Measurements from ENCODE around the gene FAM219B. TPM values are rescaled to one million over a fixed set of nuclear protein-coding genes. Genes with fewer than 3 reads are reported as not detected.

The FAM219B gene
- total RNA-seq, 1 experiment from 2014 or later: 64.3 TPM

DNA sequence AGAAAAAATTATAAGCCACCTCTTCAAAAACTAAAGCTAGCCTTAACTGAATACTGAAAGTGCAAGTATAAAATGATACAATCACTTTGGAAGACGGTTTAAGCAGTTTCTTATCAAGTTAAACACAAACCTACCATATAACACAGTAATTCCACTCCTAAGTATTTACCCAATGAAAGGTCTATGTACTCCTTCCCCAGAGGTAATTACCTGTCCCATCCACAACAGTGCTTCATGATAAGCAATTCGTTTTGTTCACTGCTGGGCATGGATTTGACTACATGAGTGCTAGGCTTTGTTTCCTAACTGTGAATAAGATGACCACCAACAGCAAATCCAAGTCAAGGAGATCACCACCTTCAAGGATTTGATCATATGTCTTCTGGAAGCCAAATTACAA, 26.9 kb upstream of the FAM219B start (continued):
- TF ChIP-seq ZFX (IDR thresholded peaks at IDR 0.05) (no peak), SP1 (IDR thresholded peaks at IDR 0.05; ENCODE audit: low read depth) (no peak), SRF (IDR thresholded peaks at IDR 0.05; ENCODE audit: low read depth) (no peak)

DNA sequence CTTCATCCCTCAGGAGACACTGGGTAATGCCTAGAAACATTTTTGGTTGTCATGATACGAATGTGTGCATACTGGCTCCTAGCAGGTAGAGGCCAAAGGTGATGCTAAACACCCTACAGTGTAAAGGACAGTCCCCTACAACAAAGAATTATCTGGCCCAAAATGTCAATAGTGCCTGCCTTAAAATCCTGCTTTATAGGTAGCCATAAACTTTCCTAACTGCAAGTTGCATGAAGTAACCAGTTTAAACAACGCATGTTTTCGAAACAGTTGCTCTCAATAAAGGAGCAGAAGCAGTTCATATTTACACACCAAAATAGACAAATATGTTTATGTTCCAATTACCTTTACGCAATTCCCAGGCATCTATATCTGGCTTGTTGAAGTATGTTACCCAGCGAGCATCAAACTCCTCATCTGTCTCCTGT, 22.1 kb upstream of the FAM219B start:
- H2AFZ ChIP-seq (ENCODE audit: low read depth, low read length, poor library complexity, severe bottlenecking): no peak overlapping the region
- H3K36me3 ChIP-seq (ENCODE audit: control insufficient read depth in 1 of 2, insufficient read depth in 2 of 2, low read length in 2 of 2): peaks cover 36 to 41% of the 10 kb centered on the region in 2 experiments; a peak in 3 of 4 replicates
- intact Hi-C loops (cut with micrococcal nuclease): no loop called here
- no peak overlapping the region for H3K27ac ChIP-seq (ENCODE audit: low read depth, low read length)
- H3K9ac ChIP-seq (ENCODE audit: low read length): no peak overlapping the region
- H3K79me2 ChIP-seq (ENCODE audit: insufficient read depth, low read length): peaks cover 85% of the 10 kb centered on the region
- TF ChIP-seq EZH2phosphoT487 (IDR thresholded peaks at IDR 0.05; ENCODE audit: borderline replicate concordance) (no peak), EGR1 (IDR thresholded peaks at IDR 0.05; ENCODE audit: low read depth) (no peak), SRF (IDR thresholded peaks at IDR 0.05; ENCODE audit: low read depth) (no peak), ZFX (IDR thresholded peaks at IDR 0.05) (no peak), SIN3A (IDR thresholded peaks at IDR 0.05; ENCODE audit: low read depth) (no peak)
- RAD21 ChIA-PET (ENCODE audit: low non-redundant PET in 1 of 2, low total read pairs in 2 of 2, uncharacterized antibody in 2 of 2, unreplicated experiment in 2 of 2): no interaction called here
- CTCF ChIA-PET: no interaction called here
- H3K27me3 ChIP-seq (ENCODE audit: insufficient read depth, low read length): no peaks in the 10 kb centered on the region
- H4K20me1 ChIP-seq (ENCODE audit: insufficient read depth): peaks cover 7% of the 10 kb centered on the region; the same call in 1 of the 2 replicates
- no peak for ATAC-seq
- no peak overlapping the region for H3K4me3 ChIP-seq (replicated peaks in 1 of 2; ENCODE audit: low read depth in 1 of 2, low read length in 2 of 2)
- H3K9me3 ChIP-seq (ENCODE audit: control insufficient read depth in 1 of 2, insufficient read depth in 1 of 2, low read depth in 1 of 2, low read length in 2 of 2): no peaks in the 10 kb centered on the region
- no peaks in the 10 kb centered on the region for H3K9me2 ChIP-seq (ENCODE audit: insufficient read depth)
- BruUV-seq (replicated peaks): TSS peak; percentile 12
- no peaks in the 10 kb centered on the region for H3K4me1 ChIP-seq (ENCODE audit: control insufficient read depth in 1 of 2, insufficient read depth in 2 of 2, low read length in 2 of 2)
- DNase-seq (ENCODE audit: low read depth, low spot score): no peak
- no peak overlapping the region for H3K4me2 ChIP-seq (ENCODE audit: low read length)
- POLR2A ChIA-PET: no interaction called here

DNA sequence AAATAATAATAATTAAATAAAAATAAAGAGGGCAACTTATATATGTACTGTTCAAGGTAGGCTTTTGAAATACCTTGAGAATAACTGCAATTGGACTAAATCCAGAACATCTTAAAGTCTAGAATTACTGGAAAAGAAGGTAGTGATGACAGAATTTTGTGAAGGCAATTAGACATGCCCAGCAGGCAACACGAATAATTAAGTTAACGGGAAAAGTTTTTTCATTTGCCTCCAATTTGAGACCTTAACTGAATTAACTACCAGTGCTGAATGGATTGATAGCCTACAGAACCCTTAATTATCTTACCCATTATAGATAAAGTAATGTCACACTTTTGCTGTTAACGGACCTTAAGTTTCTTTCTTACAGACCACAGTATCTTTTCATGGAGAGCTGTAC, 17.9 kb upstream of the FAM219B start:
- Histone ChIP-seq H3K4me3 (replicated peaks in 1 of 2; ENCODE audit: low read depth in 1 of 2, low read length in 2 of 2) (no peak overlapping the region), H3K27me3 (ENCODE audit: insufficient read depth, low read length) (no peaks in the 10 kb centered on the region), H3K36me3 (ENCODE audit: control insufficient read depth in 1 of 2, insufficient read depth in 2 of 2, low read length in 2 of 2) (peaks cover 49 to 57% of the 10 kb centered on the region in 2 experiments), H3K9me2 (ENCODE audit: insufficient read depth) (no peaks in the 10 kb centered on the region), H3K4me2 (ENCODE audit: low read length) (no peak overlapping the region), H2AFZ (ENCODE audit: low read depth, low read length, poor library complexity, severe bottlenecking) (no peak overlapping the region), H3K27ac (ENCODE audit: low read depth, low read length) (no peak overlapping the region), H4K20me1 (ENCODE audit: insufficient read depth) (peaks cover 7% of the 10 kb centered on the region; the same call in 1 of the 2 replicates), H3K9ac (ENCODE audit: low read length) (no peak overlapping the region), H3K9me3 (ENCODE audit: control insufficient read depth in 1 of 2, insufficient read depth in 1 of 2, low read depth in 1 of 2, low read length in 2 of 2) (no peaks in the 10 kb centered on the region), H3K79me2 (ENCODE audit: insufficient read depth, low read length) (peaks cover 53% of the 10 kb centered on the region), H3K4me1 (ENCODE audit: control insufficient read depth in 1 of 2, insufficient read depth in 2 of 2, low read length in 2 of 2) (no peaks in the 10 kb centered on the region)
- ChIA-PET POLR2A (no interaction called here), CTCF (interaction anchor here (1.7 kb wide), 1 partner anchor 23 kb away, joined by 6 read pairs; no protein-coding TSS in a partner anchor), RAD21 (ENCODE audit: low non-redundant PET in 1 of 2, low total read pairs in 2 of 2, uncharacterized antibody in 2 of 2, unreplicated experiment in 2 of 2) (no interaction called here)
- DNase-seq (ENCODE audit: low read depth, low spot score) (no peak), ATAC-seq (no peak)
- intact Hi-C loops (cut with micrococcal nuclease): no loop called here
- BruUV-seq (replicated peaks): TSS peak; percentile 7
- TF ChIP-seq ZFX (IDR thresholded peaks at IDR 0.05) (no peak), ATF3 (IDR thresholded peaks at IDR 0.05) (no peak), JUND (IDR thresholded peaks at IDR 0.05) (no peak), MAX (IDR thresholded peaks at IDR 0.05) (no peak), YY1 (IDR thresholded peaks at IDR 0.05; ENCODE audit: extremely low read depth, insufficient replicate concordance, low read depth, low read length) (no peak), SIN3A (IDR thresholded peaks at IDR 0.05; ENCODE audit: low read depth) (no peak), RAD21 (IDR thresholded peaks at IDR 0.05; ENCODE audit: low read depth) (no peak), CEBPB (IDR thresholded peaks at IDR 0.05; ENCODE audit: low read depth) (no peak)

Data from HCT116 (cell line).